SH-SY5Y (cell line): ENCODE data around the gene ZBTB8OS.

Experiments used
- GATA2 ChIP-seq: IDR thresholded peaks from 2 replicates; pipeline ENCODE4 v1.6.1; 2011; ENCODE audit warnings: mild to moderate bottlenecking, low read depth, low read length
- GATA3 ChIP-seq: IDR thresholded peaks from 2 replicates; pipeline ENCODE4 v1.6.1; 2011; ENCODE audit warnings: low read depth, mild to moderate bottlenecking, low read length, moderate library complexity

The ZBTB8OS gene

GRCh38 chr1:32580348-32581017 lies 69.9 kb downstream of the ZBTB8OS start:
- TF ChIP-seq GATA2 (no peak), GATA3 (no peak)
